GM23338 (cell line): Measurements from ENCODE around the gene ZFR2. TPM values are rescaled to one million over a fixed set of nuclear protein-coding genes. Genes with fewer than 3 reads are reported as not detected.

Source experiments
- ATAC-seq: fragments of 200-7000 bp; cut with Tn5 transposase; 3 replicates; pipeline ENCODE4 v1.9.1; 2020
- DNase-seq: peaks from one replicate; pipeline ENCODE4 v3.0.0-alpha.2; 2015; ENCODE audit warnings: low spot score
- H2AFZ ChIP-seq: fragments of 200-600 bp; sonication (generic); 2 replicates; pipeline ENCODE4 v1.8.0; 2016; ENCODE audit warnings: antibody characterized with exemption, mild to moderate bottlenecking, moderate library complexity
- H3F3A ChIP-seq: fragments of 200-600 bp; sonication (generic); replicated peaks from 2 replicates; pipeline ENCODE4 v1.8.0; 2017; ENCODE audit warnings: antibody characterized with exemption, mixed run types, low read depth
- H3K27ac ChIP-seq: fragments of 200-600 bp; sonication (generic); 2 replicates; pipeline ENCODE4 v1.6.1; 2016; ENCODE audit warnings: low read depth
- H3K27me3 ChIP-seq: fragments of 200-600 bp; sonication (generic); 2 replicates; pipeline ENCODE4 v1.8.0; 2016; ENCODE audit warnings: mild to moderate bottlenecking, mixed run types, moderate library complexity; ENCODE audit not compliant: insufficient read depth
- H3K36me3 ChIP-seq: fragments of 200-600 bp; sonication (generic); 2 replicates; pipeline ENCODE4 v1.8.0; 2016; ENCODE audit warnings: mild to moderate bottlenecking; ENCODE audit not compliant: insufficient read depth
- H3K4me1 ChIP-seq: fragments of 200-600 bp; sonication (generic); 2 replicates; pipeline ENCODE4 v1.8.0; 2016; ENCODE audit warnings: mild to moderate bottlenecking, moderate library complexity; ENCODE audit not compliant: insufficient read depth
- H3K4me2 ChIP-seq: fragments of 200-600 bp; sonication (generic); 2 replicates; pipeline ENCODE4 v1.7.1; 2017; ENCODE audit warnings: mixed run types
- H3K4me3 ChIP-seq: fragments of 200-600 bp; sonication (generic); 2 replicates; pipeline ENCODE4 v1.6.1; 2016; ENCODE audit warnings: mixed run types
- H3K79me2 ChIP-seq: fragments of 200-600 bp; sonication (generic); replicated peaks from 2 replicates; pipeline ENCODE4 v1.8.0; 2017; ENCODE audit warnings: mild to moderate bottlenecking; ENCODE audit not compliant: insufficient read depth
- H3K9me2 ChIP-seq: fragments of 200-600 bp; sonication (generic); 2 replicates; pipeline ENCODE4 v1.8.0; 2017; ENCODE audit not compliant: insufficient read depth
- H4K20me1 ChIP-seq: fragments of 200-600 bp; sonication (generic); replicated peaks from 2 replicates; pipeline ENCODE4 v1.8.0; 2017; ENCODE audit warnings: mild to moderate bottlenecking; ENCODE audit not compliant: insufficient read depth
- H3K27ac Mint-ChIP-seq: 2 replicates; pipeline ENCODE4 v1.8.0; 2020; ENCODE audit warnings: inconsistent platforms, mild to moderate bottlenecking, moderate library complexity, mixed read lengths
- H3K27me3 Mint-ChIP-seq: 3 replicates; pipeline ENCODE4 v1.8.0; 2022; ENCODE audit warnings: low read depth, mild to moderate bottlenecking, moderate library complexity, mixed read lengths, inconsistent platforms; ENCODE audit not compliant: insufficient read depth, poor library complexity
- H3K36me3 Mint-ChIP-seq: 3 replicates; pipeline ENCODE4 v1.8.0; 2021; ENCODE audit warnings: low read depth, mild to moderate bottlenecking, inconsistent platforms, moderate library complexity, mixed read lengths
- H3K4me1 Mint-ChIP-seq: 3 replicates; pipeline ENCODE4 v1.8.0; 2020; ENCODE audit warnings: mild to moderate bottlenecking, inconsistent platforms, mixed read lengths
- H3K4me3 Mint-ChIP-seq: 3 replicates; pipeline ENCODE4 v1.8.0; 2021; ENCODE audit warnings: moderate library complexity, mild to moderate bottlenecking, inconsistent platforms, mixed read lengths
- H3K9me3 Mint-ChIP-seq: 3 replicates; pipeline ENCODE4 v1.8.0; 2020; ENCODE audit warnings: moderate library complexity, mild to moderate bottlenecking, inconsistent platforms, mixed read lengths
- ETS1 ChIP-seq: IDR thresholded peaks from 2 replicates; pipeline ENCODE4 v1.6.1; 2016; ENCODE audit warnings: antibody characterized with exemption
- EZH2phosphoT487 ChIP-seq: fragments of 200-600 bp; sonication (generic); IDR thresholded peaks from one replicate; pipeline ENCODE4 v1.8.1; 2018; ENCODE audit warnings: antibody characterized with exemption; ENCODE audit not compliant: unreplicated experiment
- ZNF114 ChIP-seq: fragments of 250-450 bp; sonication (Bioruptor Pico); IDR thresholded peaks from 2 replicates; pipeline ENCODE4 v1.5.0; 2020; ENCODE audit warnings: mild to moderate bottlenecking, moderate library complexity
- ZNF331 ChIP-seq: fragments of 250-450 bp; sonication (Bioruptor Pico); IDR thresholded peaks from 2 replicates; pipeline ENCODE4 v1.5.0; 2020; ENCODE audit warnings: low read depth, mild to moderate bottlenecking, moderate library complexity
- polyA plus RNA-seq: library from polyadenylated mRNA; unstranded; fragments of >200 nt; fragmentation: Nextera tagmentation; extraction: Ambion mirVana; gene quantifications from 2 replicates; pipeline ENCODE4 v1.2.1, GENCODE V29; 2016
- total RNA-seq: library from RNA; depleted of rRNA; stranded (reverse); fragments of >200 nt; shearing (Covaris generic); gene quantifications from 2 replicates; pipeline ENCODE4 v1.2.3, GENCODE V29; 2014
- TF ChIP-seq, protein P1 (sequence below), 2 experiments: fragments of 200-600 bp in 1 of 2; sonication (generic) in 1 of 2; conservative IDR thresholded peaks; 2 replicates each; pipeline versions ENCODE4 v1.5.1 to v1.6.1; 2016 to 2017; ENCODE audit warnings: antibody characterized with exemption in 2 of 2, low read depth in 2 of 2, mild to moderate bottlenecking in 2 of 2, moderate library complexity in 1 of 2

ZFR2 gene
- total and polyA plus RNA-seq, 2 experiments from 2014 or later: 15.8 to 31.3 TPM

GRCh38 chr19:3821857-3822364 lies 46.9 kb downstream of the ZFR2 start:
- H3K4me2 ChIP-seq: no peak overlapping the region
- ATAC-seq: peak; percentile 86
- H3K4me3 Mint-ChIP-seq: no peak overlapping the region; the same call in 2 of the 3 replicates

GRCh38 chr19:3821156-3821555 lies 47.7 kb downstream of the ZFR2 start:
- TF ChIP-seq, protein P1, sequence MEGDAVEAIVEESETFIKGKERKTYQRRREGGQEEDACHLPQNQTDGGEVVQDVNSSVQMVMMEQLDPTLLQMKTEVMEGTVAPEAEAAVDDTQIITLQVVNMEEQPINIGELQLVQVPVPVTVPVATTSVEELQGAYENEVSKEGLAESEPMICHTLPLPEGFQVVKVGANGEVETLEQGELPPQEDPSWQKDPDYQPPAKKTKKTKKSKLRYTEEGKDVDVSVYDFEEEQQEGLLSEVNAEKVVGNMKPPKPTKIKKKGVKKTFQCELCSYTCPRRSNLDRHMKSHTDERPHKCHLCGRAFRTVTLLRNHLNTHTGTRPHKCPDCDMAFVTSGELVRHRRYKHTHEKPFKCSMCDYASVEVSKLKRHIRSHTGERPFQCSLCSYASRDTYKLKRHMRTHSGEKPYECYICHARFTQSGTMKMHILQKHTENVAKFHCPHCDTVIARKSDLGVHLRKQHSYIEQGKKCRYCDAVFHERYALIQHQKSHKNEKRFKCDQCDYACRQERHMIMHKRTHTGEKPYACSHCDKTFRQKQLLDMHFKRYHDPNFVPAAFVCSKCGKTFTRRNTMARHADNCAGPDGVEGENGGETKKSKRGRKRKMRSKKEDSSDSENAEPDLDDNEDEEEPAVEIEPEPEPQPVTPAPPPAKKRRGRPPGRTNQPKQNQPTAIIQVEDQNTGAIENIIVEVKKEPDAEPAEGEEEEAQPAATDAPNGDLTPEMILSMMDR (conservative IDR thresholded peaks at IDR 0.05; ENCODE audit: low read depth in 2 of 2): peak in 1 of 2 experiments; percentile 42; a peak in 2 of 4 replicates
- no peak for TF ChIP-seq EZH2phosphoT487
- TF ChIP-seq ZNF331 (CRISPR knock-in tag): no peak
- TF ChIP-seq ETS1: no peak
- Mint-ChIP-seq H3K9me3 (no peaks in the 10 kb centered on the region), H3K36me3 (no peaks in the 10 kb centered on the region; the same call in 2 of the 3 replicates), H3K27me3 (peaks cover 18% of the 10 kb centered on the region), H3K4me1 (no peaks in the 10 kb centered on the region), H3K4me3 (no peak overlapping the region), H3K27ac (no peak overlapping the region)
- H3K4me3 ChIP-seq: no peak overlapping the region
- ATAC-seq (no peak), DNase-seq (peak; percentile 50)
- H3K9me2 ChIP-seq: no peaks in the 10 kb centered on the region
- H3K4me2 ChIP-seq: no peak overlapping the region
- 0 out of 2 replicates have a peak, but pooled peaks cover 2% of the 10 kb centered on the region for H3F3A ChIP-seq
- no peaks in the 10 kb centered on the region for H3K36me3 ChIP-seq
- no peaks in the 10 kb centered on the region for H3K79me2 ChIP-seq
- no peaks in the 10 kb centered on the region for H4K20me1 ChIP-seq
- H3K27ac ChIP-seq: no peak overlapping the region
- H2AFZ ChIP-seq: no peak overlapping the region
- no peaks in the 10 kb centered on the region for H3K4me1 ChIP-seq
- 0 out of 2 replicates have a peak, but pooled peaks cover 6% of the 10 kb centered on the region for H3K27me3 ChIP-seq

More at GRCh38 chr19:3821857-3822364, 46.9 kb downstream of the ZFR2 start:
- Mint-ChIP-seq H3K27ac (no peak overlapping the region), H3K4me1 (no peaks in the 10 kb centered on the region), H3K27me3 (peaks cover 16% of the 10 kb centered on the region), H3K9me3 (no peaks in the 10 kb centered on the region), H3K36me3 (no peaks in the 10 kb centered on the region; the same call in 2 of the 3 replicates)
- no peaks in the 10 kb centered on the region for H3K36me3 ChIP-seq
- H3K27me3 ChIP-seq: 0 out of 2 replicates have a peak, but pooled peaks cover 6% of the 10 kb centered on the region
- peak; percentile 86 for DNase-seq
- H2AFZ ChIP-seq: no peak overlapping the region
- no peak overlapping the region for H3K4me3 ChIP-seq
- no peaks in the 10 kb centered on the region for H3K4me1 ChIP-seq
- 0 out of 2 replicates have a peak, but pooled peaks cover 2% of the 10 kb centered on the region for H3F3A ChIP-seq
- H3K79me2 ChIP-seq: no peaks in the 10 kb centered on the region
- H4K20me1 ChIP-seq: no peaks in the 10 kb centered on the region
- TF ChIP-seq, protein P1 (conservative IDR thresholded peaks at IDR 0.05; ENCODE audit: low read depth in 2 of 2): peak; percentile 93 to 99
- TF ChIP-seq ZNF114 (CRISPR knock-in tag): no peak
- no peak overlapping the region for H3K27ac ChIP-seq
- no peaks in the 10 kb centered on the region for H3K9me2 ChIP-seq
